ENCODE data around the gene C2orf15.
"Not testable (repeated sequence)": the region's sequence is repeated elsewhere in the genome, so short reads cannot be mapped to it uniquely, and the experiment has no call there.

Gene C2orf15

DNA sequence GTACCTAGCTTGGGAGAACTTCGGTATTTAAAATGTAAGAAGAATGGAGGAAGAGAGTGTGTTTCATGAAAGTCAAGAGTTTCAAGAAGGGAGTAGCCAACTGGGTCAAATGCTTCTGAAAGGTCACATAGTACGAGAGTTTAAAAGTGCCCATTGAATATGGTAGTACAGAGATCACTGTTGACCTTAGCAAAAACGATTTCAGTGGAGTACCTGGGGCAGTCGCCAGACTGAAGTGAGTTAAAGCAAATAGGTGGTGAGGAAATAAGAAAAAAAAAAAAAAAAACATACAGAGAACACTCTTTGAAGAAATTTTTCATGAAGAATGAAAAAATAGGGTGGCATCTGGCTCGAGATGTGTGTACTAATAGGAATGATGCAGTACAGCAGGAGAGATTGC lies 24.7 kb downstream of the C2orf15 start:
- DNase-seq (ENCODE audit: low spot score) = no peak

DNA sequence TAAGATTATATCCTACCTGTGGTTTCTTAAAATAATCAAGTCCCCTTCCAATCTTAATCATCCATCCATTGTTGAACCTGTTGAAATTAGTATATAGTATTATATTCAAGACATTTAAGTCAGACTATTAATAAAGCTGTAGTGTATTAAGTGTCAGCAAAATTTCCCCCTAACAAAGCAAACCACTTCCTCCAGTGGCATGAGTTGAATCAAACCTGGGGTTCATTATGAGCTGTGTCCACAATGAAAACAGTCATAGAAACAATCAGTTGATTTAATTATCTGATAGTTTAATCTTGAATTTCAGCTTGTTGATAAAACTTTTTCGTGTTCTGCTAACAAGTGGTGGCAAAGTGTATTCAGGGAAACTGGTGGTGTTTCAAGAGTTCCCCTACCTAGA lies 28.0 kb downstream of the C2orf15 start:
- no peak for DNase-seq (ENCODE audit: low spot score)

DNA sequence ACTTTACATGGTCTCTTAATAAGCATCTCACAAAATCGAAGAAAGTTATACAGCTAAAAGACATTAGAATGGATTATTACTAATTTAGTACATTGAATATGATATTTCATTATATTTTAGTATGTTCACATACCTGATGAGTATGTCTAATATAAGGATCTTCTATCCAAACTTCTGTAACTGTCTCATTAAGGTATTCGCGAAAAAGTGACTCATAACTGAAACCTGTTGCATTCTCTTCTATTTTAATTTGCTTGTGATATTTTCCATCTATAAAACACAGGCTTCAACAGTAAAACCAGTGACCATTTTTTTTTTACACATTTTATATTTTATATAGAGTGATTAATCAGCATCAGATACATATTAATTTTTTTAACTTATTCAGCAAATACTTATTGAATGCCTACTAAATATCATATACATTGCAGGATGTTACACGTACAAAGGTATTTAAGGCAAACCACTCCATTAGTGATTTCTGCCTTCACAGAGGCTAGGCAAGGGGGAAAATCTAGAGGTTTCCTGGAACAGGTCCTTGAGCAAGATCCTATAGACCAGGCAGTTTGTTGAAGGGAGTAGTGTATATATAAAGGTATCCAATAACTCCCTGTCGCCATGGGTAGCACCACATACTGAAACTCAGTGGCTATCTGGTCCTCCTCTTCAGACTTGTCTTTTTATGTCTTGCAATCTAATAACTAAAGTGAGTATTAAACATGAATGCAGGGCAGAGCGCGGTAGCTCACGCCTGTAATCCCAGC lies 30.1 kb downstream of the C2orf15 start:
- DNase-seq (ENCODE audit: low spot score) = no peak

DNA sequence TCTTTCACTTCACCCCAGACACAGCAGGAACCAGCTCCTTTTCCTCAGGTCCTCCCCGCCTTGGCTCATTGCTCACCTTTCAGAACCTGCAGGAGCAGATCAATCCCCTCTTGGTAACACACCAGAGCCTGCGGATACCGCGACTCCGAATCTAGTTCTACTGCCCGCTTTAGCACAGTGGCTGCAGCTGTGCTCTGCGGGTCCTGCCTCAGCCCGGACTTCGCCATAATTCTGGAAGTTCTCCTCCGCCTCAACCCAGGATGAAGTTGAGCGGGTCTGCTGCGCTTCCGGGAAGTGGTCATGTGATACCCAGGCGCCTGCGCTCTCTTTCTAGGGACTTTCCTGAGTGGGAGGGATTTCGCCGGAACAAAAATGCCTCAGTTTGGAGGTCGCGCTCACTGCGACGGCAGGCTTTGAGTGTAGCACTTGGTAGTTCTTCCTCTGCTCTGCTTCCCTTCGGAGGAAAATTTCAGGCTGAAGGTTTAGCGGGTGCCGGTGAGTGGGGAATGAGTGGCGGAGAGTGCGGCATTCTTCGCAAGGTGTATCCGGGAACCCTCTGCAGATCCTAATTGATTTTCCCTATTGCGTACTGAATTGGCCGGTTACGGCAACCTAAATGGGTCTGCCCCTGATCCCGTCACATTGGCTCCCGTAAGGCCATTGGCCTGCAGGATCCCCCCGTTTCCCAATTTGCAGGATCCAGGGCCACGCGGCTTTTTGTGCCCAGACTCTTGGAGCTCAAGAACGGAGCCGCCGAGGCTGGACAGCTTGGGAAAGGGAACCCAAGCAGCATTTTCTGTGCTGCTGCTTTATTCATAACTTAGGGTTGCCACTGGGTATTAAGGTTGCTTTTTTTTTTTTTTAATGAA lies 39.5 kb downstream of the C2orf15 start, which contains the start of the genes MITD1 and MRPL30:
Gene MITD1 (minus strand): TSS at position 304 of the 869 bp plus-strand sequence. CDS start 77 bp downstream, at position 227.
Gene MRPL30 (plus strand): TSS at position 430 of the 869 bp plus-strand sequence. CDS start 5,020 bp downstream, outside the sequence.
- peak; percentile 97 for DNase-seq (ENCODE audit: low spot score)

DNA sequence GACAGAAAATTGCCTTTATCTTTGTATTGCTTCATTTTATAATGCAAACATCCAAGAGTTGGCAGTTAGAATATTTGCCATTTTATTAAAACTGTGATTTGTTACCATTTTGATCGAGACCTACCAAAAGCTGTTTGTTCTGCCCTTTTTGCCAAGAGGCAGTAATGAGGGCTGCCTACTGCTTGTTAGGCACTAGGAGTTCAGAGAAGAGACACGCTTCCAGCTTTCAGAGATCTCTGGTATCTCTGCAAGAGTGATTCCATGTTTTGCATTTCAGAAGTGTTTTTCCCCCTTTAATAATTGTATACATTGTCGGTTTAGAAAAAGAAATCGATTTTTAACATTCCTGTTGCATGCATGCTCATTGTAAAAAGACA lies 40.1 kb downstream of the C2orf15 start:
- peak; percentile 37 for DNase-seq (ENCODE audit: low spot score)

DNA sequence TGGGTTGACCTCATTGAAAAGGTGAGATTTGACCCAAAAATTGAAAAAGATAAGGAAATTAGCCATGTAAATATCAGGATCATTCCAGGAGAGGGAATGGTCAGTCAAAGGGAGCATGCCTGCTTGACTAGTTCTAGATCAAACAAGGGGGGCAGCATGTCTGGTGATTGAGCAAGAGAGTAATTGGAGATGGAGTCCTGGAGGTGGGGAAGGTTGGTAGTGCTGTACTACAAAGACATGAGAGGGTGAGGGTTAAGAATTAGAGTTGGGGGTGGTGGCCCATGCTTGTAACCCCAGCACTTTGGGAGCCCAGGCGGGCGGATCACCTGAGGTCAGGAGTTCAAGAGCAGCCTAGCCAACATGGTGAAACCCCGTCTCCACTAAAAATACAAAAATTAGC lies 41.5 kb downstream of the C2orf15 start:
- no peak for DNase-seq (ENCODE audit: low spot score)

DNA sequence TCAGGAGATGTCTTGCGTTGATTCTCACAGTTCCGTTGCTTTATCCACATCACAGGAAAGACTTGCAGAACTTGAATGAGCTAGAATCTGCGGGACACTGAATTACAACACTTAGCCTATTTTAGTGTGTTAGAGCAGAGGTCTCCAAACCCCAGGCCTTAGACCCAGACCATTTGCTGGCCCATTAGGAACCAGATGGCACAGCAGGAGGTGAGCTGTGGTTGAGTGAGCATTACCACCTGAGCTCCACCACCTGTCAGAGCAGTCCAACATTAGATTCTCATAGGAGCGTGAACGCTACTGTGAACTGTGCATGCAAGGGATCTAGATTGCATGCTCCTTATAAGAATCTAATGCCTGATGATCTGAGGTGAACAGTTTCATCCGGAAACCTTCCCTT lies 43.3 kb downstream of the C2orf15 start:
- DNase-seq (ENCODE audit: low spot score) = no peak

DNA sequence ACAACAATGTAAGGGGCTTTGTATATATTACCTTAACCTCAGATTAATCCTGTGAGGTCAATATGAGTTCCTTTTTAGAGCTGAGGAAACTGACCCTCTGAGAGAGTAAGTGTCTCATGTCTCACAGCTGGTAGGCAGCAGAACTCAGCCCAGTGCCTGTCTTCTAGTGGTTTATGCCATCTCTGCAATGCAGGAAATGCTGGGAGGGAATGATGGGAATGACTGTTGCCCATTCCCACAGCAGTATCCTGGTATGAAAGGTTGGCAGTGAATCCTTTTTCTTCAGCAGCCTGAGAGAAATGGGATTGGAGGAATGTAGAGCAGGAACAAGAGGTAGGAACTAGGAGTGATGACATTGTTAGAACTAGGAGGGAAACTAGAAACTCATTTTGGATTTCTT lies 45.5 kb downstream of the C2orf15 start:
- no peak for DNase-seq (ENCODE audit: low spot score)

DNA sequence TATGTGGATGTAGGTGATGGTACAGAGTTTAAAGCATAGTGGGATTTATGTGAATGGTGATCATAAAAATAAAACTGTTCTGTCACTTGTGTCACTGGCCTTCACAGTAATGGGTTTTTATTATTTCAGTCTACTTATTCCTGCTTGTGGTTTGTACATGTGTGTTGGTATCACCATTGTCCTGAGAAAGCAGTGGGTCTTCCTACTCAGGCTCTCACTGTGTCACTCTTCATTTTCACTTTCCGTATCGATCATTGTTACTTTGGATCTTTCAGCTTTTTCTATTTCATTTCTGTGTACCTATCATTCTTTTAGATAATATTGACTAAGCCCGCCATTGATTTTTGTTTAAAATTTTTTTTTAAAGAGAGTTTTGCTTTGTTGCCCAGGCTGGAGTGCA lies 46.9 kb downstream of the C2orf15 start:
- no peak for DNase-seq (ENCODE audit: low spot score)

DNA sequence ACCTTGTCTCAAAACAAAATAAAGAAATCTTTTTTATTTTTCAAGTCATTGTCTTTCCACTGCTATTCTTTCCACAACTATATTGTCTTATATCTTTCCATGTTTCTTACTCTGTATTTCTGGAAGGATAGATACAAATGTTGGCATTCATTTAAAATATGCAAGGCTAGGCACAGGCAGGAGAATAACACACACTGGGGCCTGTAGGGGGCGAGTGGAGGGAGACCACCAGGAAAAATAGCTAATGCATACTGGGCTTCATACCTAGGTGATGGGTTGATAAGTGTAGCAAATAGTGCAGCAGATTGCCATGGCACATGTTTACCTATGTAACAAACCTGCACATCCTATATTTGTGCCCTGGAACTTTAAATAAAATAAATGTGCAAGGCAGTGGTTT lies 49.0 kb downstream of the C2orf15 start:
- no peak for DNase-seq (ENCODE audit: low spot score)

DNA sequence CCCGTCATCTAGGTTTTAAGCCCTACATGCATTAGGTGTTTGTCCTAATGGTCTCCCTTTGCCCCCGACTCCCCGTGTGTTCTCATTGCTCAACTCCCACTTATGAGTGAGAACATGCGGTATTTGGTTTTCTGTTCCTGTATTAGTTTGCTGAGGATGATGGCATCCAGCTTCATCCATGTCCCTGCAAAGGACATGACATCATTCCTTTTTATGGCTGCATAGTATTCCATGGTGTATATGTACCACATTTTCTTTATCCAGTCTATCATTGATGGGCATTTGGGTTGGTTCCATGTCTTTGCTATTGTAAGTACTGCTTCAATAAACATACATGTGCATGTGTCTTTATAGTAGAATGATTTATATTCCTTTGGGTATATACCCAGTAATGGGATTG lies 50.9 kb downstream of the C2orf15 start:
- DNase-seq (ENCODE audit: low spot score) = not testable (repeated sequence)

DNA sequence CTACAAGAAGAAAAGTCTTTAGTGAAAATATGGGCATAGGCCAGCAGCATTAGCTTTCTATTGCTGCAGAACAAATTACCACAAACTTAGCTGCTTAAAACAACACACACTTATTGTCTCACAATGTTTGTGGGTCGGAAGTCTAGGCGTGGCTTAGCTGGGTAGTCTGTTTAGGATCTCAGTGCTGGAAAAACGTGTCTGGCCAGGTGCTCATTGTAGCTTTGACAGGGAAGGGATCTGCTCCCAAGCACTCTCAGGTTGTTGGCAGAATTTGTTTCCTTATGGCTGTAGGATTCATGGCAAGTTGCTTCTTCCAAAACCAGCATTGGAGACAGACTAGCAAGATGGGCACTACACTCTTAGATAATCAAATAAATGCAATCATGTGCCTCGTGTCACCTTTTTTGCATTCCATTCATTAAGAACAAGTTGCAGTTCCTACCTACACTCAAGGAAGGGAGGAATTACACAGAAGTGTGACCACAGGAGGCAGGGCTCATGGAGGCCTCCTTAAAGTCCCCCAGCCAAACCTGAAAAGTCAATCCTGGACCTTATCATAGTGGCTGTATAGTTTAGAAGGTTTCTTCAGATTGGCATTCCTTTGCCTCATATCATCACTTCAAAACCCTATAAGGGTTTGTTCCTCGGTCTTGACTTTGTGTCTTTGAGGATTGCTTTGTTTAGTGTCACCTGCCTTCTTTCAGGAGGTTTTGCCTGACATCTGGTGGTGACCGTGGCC lies 56.8 kb downstream of the C2orf15 start:
- DNase-seq (ENCODE audit: low spot score) = no peak

DNA sequence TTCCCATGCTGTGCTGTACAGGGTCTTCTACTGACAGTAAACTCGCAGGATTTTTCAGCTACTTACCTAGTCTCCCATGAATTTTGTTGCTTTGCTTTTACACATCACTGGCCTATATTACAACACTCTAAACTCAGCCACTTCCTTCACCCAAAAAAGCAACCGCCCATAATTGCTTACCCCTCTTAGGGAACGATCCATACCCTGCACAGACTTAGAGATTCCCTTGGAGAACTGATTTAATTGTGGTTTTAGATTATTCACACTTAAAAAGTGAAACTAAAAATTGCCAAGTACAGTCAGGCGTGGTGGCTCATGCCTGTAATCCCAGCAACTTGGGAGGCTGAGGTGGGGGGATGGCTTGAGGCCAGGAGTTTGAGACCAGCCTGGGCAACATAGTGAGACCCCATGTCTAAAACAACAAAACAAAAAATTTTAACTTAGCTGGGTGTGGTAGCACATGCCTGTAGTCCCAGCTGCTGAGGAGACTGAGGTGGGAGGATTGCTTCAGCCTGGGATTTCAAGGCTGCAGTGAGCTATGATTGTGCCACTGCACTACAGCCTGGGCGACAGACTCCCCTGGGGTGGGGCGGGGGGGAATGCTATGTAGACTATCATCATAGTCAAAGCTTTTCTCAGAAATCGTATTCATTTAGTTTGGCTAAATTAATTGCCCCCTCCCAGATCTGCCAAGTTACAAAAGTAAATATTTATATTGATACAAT lies 58.7 kb downstream of the C2orf15 start:
- no peak for DNase-seq (ENCODE audit: low spot score)

All from SW480 (cell line).